ENCODE results near the gene CCSER2. TPM values are rescaled to one million over a fixed set of nuclear protein-coding genes. Genes with fewer than 3 reads are reported as not detected.

Gene CCSER2
- total RNA-seq, 2 donors from 2014 or later: 39.0 to 60.6 TPM

GRCh38 chr10:84415539-84416244, 87.3 kb downstream of the CCSER2 start:
- Histone ChIP-seq H3K27ac (no peak overlapping the region), H3K4me3 (no peak overlapping the region), H3K4me1 (ENCODE audit: control insufficient read depth in 1 of 2, low read depth in 2 of 2) (no peaks in the 10 kb centered on the region), H3K9me3 (peaks cover 18% of the 10 kb centered on the region), H3K36me3 (no peaks in the 10 kb centered on the region), H3K27me3 (replicated peaks; ENCODE audit: insufficient read depth) (no peaks in the 10 kb centered on the region)
- ATAC-seq (ENCODE audit: insufficient number of reproducible peaks, low FRiP score, low read depth) (no peak), DNase-seq (ENCODE audit: low spot score) (no peak)
- no peak for TF ChIP-seq CTCF (IDR thresholded peaks at IDR 0.05)

- Histone ChIP-seq H3K27ac (no peak overlapping the region), H3K9me3 (peaks cover 18% of the 10 kb centered on the region), H3K36me3 (no peaks in the 10 kb centered on the region), H3K27me3 (replicated peaks; ENCODE audit: insufficient read depth) (no peaks in the 10 kb centered on the region), H3K4me1 (ENCODE audit: control insufficient read depth in 1 of 2, low read depth in 2 of 2) (no peaks in the 10 kb centered on the region), H3K4me3 (no peak overlapping the region)
- ATAC-seq (ENCODE audit: insufficient number of reproducible peaks, low FRiP score, low read depth): no peak
- no peak for TF ChIP-seq CTCF (IDR thresholded peaks at IDR 0.05)
- no peak for DNase-seq (ENCODE audit: low spot score)
These were observed 87.8 kb downstream of the CCSER2 start for GRCh38 chr10:84416245-84416555.

- H3K27ac ChIP-seq: peak overlapping the region; percentile 74 to 93
- no peak for DNase-seq (ENCODE audit: low spot score)
- no peaks in the 10 kb centered on the region for H3K9me3 ChIP-seq
- no peaks in the 10 kb centered on the region for H3K27me3 ChIP-seq (replicated peaks; ENCODE audit: insufficient read depth)
- ATAC-seq (ENCODE audit: insufficient number of reproducible peaks, low FRiP score, low read depth): no peak
- TF ChIP-seq CTCF (IDR thresholded peaks at IDR 0.05): no peak
- no peaks in the 10 kb centered on the region for H3K36me3 ChIP-seq
- H3K4me3 ChIP-seq: no peak overlapping the region
- peaks cover 30 to 31% of the 10 kb centered on the region in 2 donors for H3K4me1 ChIP-seq (ENCODE audit: control insufficient read depth in 1 of 2, low read depth in 2 of 2)
These were observed 95.3 kb downstream of the CCSER2 start for GRCh38 chr10:84423719-84424118.

- Histone ChIP-seq H3K4me1 (ENCODE audit: control insufficient read depth in 1 of 2, low read depth in 2 of 2) (peaks cover 30 to 31% of the 10 kb centered on the region in 2 donors), H3K36me3 (no peaks in the 10 kb centered on the region), H3K27me3 (replicated peaks; ENCODE audit: insufficient read depth) (no peaks in the 10 kb centered on the region), H3K4me3 (peak overlapping the region; percentile 69), H3K9me3 (no peaks in the 10 kb centered on the region), H3K27ac (peak overlapping the region; percentile 74 to 93)
- DNase-seq (ENCODE audit: low spot score) (peak; percentile 67), ATAC-seq (ENCODE audit: insufficient number of reproducible peaks, low FRiP score, low read depth) (peak; percentile 99)
- TF ChIP-seq CTCF (IDR thresholded peaks at IDR 0.05): no peak
These were observed 96.4 kb downstream of the CCSER2 start for GRCh38 chr10:84424731-84425167.

GRCh38 chr10:84427903-84428650, 99.7 kb downstream of the CCSER2 start:
- no peak for ATAC-seq (ENCODE audit: insufficient number of reproducible peaks, low FRiP score, low read depth)
- H3K27me3 ChIP-seq (replicated peaks; ENCODE audit: insufficient read depth): no peaks in the 10 kb centered on the region
- H3K36me3 ChIP-seq: no peaks in the 10 kb centered on the region
- no peak for TF ChIP-seq CTCF (IDR thresholded peaks at IDR 0.05)
- H3K4me1 ChIP-seq (ENCODE audit: control insufficient read depth in 1 of 2, low read depth in 2 of 2): peaks cover 34 to 38% of the 10 kb centered on the region in 2 donors
- H3K9me3 ChIP-seq: no peaks in the 10 kb centered on the region
- DNase-seq (ENCODE audit: low spot score): no peak
- H3K4me3 ChIP-seq: no peak overlapping the region
- no peak overlapping the region for H3K27ac ChIP-seq
